HFFc6 (cell line): ENCODE data around the gene RIBC2. TPM values are rescaled to one million over a fixed set of nuclear protein-coding genes. Genes with fewer than 3 reads are reported as not detected.

Source experiments
- DNase-seq: peaks from one replicate; pipeline ENCODE4 v3.0.0-alpha.2; 2018
- H3K27ac Mint-ChIP-seq: 2 replicates; pipeline ENCODE4 v1.8.0; 2020; ENCODE audit warnings: mild to moderate bottlenecking, mixed read lengths
- H3K27me3 Mint-ChIP-seq: 2 replicates; pipeline ENCODE4 v1.8.0; 2021; ENCODE audit warnings: mild to moderate bottlenecking, moderate library complexity, mixed read lengths; ENCODE audit not compliant: insufficient read depth
- H3K36me3 Mint-ChIP-seq: 2 replicates; pipeline ENCODE4 v1.8.0; 2021; ENCODE audit warnings: low read depth, mixed read lengths
- H3K4me1 Mint-ChIP-seq: 2 replicates; pipeline ENCODE4 v1.8.0; 2020; ENCODE audit warnings: low read depth, mixed read lengths
- H3K4me3 Mint-ChIP-seq: 2 replicates; pipeline ENCODE4 v1.8.0; 2020; ENCODE audit warnings: mild to moderate bottlenecking, moderate library complexity, mixed read lengths
- H3K9me3 Mint-ChIP-seq: 2 replicates; pipeline ENCODE4 v1.8.0; 2020; ENCODE audit warnings: mild to moderate bottlenecking, mixed read lengths
- total RNA-seq, 6 experiments: library from RNA; stranded (reverse); fragmentation: NEBNext Ultra II Directional; extraction: Animal tissue kit (Norgen Biotek cat#: 25700); gene quantifications; 2 replicates in 1 of 6; 3 replicates in 5 of 6; pipeline ENCODE4 v1.2.3, GENCODE V29; 2021
- TF ChIP-seq, protein P1 (sequence below): fragments of 200-600 bp; sonication (generic); IDR thresholded peaks from 2 replicates; pipeline ENCODE4 v1.5.0; 2021; ENCODE audit warnings: antibody characterized with exemption, mild to moderate bottlenecking

The RIBC2 gene
- total RNA-seq, 6 experiments from 2014 or later = 1.0 to 3.7 (median 2.4) TPM

DNA sequence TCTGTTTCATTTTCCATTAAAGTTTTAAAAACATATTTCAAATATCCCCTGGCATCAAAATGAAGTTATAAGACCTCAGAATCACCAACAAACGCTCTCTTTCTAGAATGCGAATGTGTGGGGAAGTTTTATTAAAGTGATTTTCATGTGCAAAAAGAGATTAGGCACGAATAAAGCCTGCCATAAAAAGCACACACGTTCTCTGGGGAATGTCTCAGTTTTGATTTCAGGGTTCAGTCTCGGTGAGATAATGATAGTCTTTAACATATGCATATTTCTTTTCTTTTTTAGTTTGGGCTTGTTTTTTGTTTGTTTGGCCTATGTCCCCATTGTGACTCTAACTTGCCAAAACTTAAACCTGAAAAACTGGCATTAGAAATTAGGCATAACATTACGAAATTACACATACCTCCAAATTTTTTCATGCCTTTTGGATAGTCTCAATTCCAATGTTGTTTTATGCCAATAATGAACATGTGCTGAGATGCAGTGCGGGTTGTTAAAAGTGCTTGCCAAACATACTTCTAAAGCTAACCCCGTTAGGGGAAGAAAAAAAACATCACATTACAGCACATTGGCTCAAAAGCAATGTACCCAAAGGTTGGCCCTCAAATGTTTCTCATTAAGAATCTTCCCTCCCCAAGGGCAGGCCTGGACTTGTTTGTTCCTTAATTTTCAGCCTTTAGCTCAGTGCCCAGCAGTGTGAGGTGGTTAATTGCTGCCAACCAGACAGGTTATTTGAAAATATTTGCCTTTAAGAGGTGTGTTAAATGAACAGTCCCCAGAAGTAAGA is 56.0 kb downstream of the RIBC2 start:
- TF ChIP-seq, protein P1, sequence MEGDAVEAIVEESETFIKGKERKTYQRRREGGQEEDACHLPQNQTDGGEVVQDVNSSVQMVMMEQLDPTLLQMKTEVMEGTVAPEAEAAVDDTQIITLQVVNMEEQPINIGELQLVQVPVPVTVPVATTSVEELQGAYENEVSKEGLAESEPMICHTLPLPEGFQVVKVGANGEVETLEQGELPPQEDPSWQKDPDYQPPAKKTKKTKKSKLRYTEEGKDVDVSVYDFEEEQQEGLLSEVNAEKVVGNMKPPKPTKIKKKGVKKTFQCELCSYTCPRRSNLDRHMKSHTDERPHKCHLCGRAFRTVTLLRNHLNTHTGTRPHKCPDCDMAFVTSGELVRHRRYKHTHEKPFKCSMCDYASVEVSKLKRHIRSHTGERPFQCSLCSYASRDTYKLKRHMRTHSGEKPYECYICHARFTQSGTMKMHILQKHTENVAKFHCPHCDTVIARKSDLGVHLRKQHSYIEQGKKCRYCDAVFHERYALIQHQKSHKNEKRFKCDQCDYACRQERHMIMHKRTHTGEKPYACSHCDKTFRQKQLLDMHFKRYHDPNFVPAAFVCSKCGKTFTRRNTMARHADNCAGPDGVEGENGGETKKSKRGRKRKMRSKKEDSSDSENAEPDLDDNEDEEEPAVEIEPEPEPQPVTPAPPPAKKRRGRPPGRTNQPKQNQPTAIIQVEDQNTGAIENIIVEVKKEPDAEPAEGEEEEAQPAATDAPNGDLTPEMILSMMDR = no peak
- peak overlapping the region; percentile 96 for H3K27ac Mint-ChIP-seq
- peaks cover 77% of the 10 kb centered on the region for H3K4me1 Mint-ChIP-seq
- H3K9me3 Mint-ChIP-seq = peaks cover 24% of the 10 kb centered on the region
- peak; percentile 47 for DNase-seq
- peaks cover 28% of the 10 kb centered on the region for H3K36me3 Mint-ChIP-seq
- H3K27me3 Mint-ChIP-seq = peaks cover 1% of the 10 kb centered on the region
- peak overlapping the region; percentile 77 for H3K4me3 Mint-ChIP-seq

DNA sequence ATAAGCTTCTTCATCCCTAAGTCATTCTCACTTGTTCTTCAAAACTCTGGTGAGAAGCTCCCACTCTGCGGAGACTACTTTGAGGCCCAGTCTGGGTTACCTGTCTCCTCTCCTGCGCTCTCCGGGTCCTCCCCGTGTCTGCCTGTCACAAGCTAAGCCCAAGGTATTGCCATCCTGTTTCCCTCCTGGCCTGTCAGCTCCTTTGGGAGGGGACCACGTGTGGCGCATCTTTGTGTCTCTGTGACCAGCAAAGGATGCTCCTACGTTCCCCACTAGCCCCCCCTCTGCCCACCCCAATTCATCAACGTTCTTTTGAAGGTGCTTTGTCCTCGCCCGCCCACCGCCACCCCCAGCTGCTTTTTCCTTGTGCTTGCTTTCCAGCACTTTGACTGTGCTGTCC is 57.4 kb downstream of the RIBC2 start:
- Mint-ChIP-seq H3K4me3 (no peak overlapping the region), H3K36me3 (peaks cover 20% of the 10 kb centered on the region), H3K9me3 (peaks cover 19% of the 10 kb centered on the region), H3K27me3 (peaks cover 1% of the 10 kb centered on the region), H3K27ac (peak overlapping the region; percentile 62), H3K4me1 (peaks cover 83% of the 10 kb centered on the region)
- DNase-seq = no peak
- TF ChIP-seq, protein P1 = no peak

DNA sequence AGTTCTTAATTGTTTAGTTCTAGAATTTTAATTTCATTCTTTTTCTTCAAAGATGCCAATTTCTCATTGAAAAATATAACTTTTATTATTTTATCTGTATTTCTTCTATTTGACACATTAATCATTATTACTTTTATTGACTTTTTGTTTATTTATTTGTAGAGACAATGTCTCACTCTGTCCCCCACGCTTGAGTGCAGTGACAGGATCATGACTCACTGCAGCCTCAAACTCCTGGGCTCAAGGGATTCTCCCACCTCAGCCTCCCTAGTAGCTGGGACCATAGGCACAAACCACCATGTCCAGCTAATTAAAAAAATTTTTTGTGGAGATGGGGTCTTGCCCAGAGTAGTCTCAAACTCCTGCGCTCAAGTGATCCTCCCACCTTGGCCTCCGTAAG is 58.9 kb downstream of the RIBC2 start:
- peak overlapping the region; percentile 8; the same call in 1 of the 2 replicates for H3K27ac Mint-ChIP-seq
- peaks cover 3% of the 10 kb centered on the region for H3K27me3 Mint-ChIP-seq
- peaks cover 13% of the 10 kb centered on the region for H3K9me3 Mint-ChIP-seq
- H3K36me3 Mint-ChIP-seq = peaks cover 13% of the 10 kb centered on the region
- no peak for DNase-seq
- H3K4me3 Mint-ChIP-seq = no peak overlapping the region
- H3K4me1 Mint-ChIP-seq = peaks cover 88% of the 10 kb centered on the region
- TF ChIP-seq, protein P1 = no peak

DNA sequence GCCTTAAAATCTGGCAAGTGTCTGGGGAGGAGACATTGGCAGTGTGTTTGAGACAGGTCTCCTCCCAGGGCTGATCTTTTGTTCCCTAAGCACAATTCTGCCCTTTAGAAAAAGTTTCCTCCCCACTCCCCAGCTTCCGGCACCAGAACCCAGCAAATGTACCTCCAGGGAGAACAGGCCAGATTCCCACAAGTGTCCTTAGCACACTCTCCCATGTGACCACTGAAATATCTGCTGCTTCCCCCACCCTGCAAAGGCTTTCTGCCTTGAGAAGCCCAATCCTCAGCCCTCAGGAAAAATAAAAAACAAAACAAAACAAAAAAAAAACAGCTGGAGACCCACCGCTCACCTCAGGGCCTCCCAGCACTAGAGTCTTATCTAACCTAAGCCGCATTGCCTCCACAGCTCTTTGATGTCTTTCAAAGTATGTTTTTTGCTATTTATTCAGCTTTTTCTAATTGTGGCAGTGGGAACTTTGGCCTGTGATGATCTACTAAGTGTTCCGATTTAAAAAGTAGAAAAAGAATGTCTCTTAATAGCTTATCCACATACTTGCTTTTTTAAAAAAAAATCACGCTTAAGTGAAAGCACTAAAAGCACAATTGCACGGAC is 60.2 kb downstream of the RIBC2 start:
- Mint-ChIP-seq H3K36me3 (peaks cover under 1% of the 10 kb centered on the region; the same call in 1 of the 2 replicates), H3K9me3 (peaks cover 1% of the 10 kb centered on the region; the same call in 1 of the 2 replicates), H3K4me3 (no peak overlapping the region), H3K27ac (no peak overlapping the region; the same call in 1 of the 2 replicates), H3K27me3 (peaks cover 3% of the 10 kb centered on the region), H3K4me1 (peaks cover 89% of the 10 kb centered on the region)
- TF ChIP-seq, protein P1 = no peak
- no peak for DNase-seq

DNA sequence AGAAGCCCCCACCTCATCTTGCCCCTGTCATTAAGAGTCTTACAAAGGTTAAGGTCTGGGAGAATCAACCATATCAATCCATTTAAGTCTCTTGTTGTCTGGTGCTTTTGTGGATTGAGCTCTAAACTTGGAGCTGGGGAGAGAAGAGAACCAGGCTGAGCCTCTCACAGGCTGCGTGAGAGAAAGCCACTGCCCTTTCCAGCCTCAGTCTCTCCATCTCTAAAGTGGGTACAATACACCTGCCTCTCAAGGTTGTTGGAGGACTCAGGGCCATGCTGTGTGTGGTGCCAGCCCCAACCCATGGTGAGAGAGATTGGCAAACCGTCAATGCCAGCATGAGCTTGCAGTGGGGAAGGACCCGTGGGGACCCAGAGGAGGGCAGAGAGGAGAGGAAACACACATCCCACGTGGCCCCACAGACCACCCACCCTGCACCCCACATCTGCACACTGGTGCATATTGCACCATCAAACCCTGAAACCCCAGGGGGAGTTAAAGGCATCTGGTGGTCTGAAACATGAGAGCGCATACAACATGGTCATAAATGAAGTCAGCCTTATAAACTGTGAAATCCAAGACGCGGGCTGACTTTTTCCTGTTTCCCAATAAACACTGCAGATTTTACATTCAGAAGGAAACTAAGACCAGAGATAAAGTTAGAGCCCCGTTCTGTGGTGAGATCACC is 61.7 kb downstream of the RIBC2 start:
- Mint-ChIP-seq H3K27me3 (peaks cover 3% of the 10 kb centered on the region), H3K27ac (no peak overlapping the region), H3K4me3 (no peak overlapping the region), H3K9me3 (no peaks in the 10 kb centered on the region; the same call in 1 of the 2 replicates), H3K36me3 (no peaks in the 10 kb centered on the region), H3K4me1 (peaks cover 74% of the 10 kb centered on the region)
- TF ChIP-seq, protein P1 = no peak
- no peak for DNase-seq
